Activated CD4-positive, alpha-beta T cell treated with anti-CD3 and anti-CD28 coated beads for 48 hours (primary cell): ENCODE measurements around the gene LRCH3.

Experiments used
- DNase-seq: peaks from one replicate; pipeline ENCODE4 v3.0.0-alpha.2; 2020

The LRCH3 gene

GRCh38 chr3:197791113-197791891 lies at the start of gene LRCH3:
LRCH3 (plus strand) TSS chr3:197791254; CDS start chr3:197791279, 25 bp downstream.
- DNase-seq = peak; percentile 87

GRCh38 chr3:197742787-197743186 lies 48.3 kb upstream of the LRCH3 start:
- no peak for DNase-seq

DNA sequence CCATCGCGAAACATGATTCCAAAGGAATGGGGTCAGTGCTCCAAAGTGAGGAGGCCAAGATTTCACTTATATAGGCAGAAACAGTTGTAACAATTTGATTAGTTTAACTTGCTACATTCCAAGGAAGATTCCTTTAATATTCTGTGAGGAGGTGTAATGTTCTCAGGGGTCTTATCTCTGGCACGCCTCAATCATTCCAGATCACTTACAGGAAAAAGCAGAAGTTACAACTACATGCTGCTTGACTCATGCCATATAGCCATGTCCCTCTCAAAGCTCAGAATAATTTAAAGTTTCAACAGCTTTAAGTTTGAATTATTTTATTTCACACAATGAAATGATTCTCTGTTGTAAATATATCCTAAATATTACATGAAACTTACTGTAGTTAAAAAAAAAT lies 44.8 kb upstream of the LRCH3 start:
- DNase-seq = no peak

DNA sequence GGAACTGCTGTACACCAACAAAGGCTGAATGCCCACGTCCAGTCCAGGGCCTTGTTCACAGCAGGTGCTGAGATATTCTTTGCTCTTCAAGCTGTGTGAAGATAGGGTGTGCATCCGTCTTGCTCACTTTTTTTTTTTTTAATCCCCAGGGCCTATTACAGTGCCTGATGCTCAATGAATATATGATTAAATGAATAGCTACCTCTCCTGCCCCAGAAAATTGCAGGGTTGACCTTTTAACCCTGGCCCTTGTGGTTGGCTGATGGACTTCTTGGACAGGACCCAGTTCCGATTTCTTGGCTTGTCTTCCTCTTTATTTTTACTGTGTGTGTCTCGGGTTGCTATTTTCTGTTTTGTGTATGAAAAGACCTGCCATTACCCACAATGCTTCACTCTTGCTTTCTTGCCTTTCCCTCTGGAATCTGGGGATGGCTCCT lies 44.2 kb upstream of the LRCH3 start:
- DNase-seq = no peak

DNA sequence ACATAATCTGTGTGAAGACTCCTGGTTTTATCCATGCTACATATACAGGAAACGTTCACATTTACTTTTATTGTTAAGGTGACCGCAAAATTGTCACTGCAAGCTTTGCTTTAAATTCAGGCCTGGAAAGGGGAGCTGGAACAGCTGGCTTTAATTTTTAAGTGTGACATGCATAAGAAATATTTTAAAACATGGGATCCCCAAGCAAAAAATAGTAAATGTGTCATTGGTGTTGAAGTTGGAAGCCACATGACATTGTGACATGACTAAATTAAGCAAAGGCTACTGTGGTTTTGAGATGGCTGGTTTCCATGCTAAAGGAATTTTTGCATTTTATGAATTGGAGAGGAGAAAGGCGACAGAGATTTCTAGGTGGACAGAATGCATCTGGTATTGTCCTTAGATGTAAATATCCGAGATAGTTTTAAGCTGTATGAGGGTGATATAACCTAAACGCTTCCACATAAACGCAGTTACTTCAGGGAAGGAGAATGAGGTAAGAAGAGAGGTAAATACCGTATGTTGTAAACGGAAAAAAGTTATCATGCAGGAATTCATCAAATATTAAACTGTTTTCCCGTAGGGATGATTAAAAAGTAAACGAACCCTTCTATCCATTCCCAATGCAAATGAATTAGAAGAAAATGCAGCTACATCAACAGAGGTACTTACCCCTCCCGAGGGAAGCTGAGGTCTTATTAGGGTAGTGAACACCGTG lies 42.3 kb upstream of the LRCH3 start:
- DNase-seq = no peak

DNA sequence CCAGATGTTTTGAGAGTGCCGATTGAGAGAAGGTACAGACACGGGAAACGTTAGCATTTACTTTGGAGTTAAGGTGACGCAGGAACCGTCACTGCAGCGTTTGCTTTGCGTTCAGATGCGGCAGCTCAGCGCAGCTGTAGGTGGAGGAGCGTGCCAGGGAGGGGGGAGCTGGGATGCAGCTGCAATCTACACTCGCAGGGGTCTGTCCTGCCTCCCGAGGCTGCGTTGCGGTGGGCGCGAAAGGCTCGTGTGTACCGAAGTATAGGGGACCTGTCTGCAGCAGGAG lies 41.8 kb upstream of the LRCH3 start:
- peak; percentile 72 for DNase-seq

- peak; percentile 87 for DNase-seq
These were observed 41.3 kb upstream of the LRCH3 start, which contains the start of gene FYTTD1 for GRCh38 chr3:197749601-197750395. FYTTD1 (plus strand) TSS chr3:197749883; CDS start chr3:197749972, 89 bp downstream.

DNA sequence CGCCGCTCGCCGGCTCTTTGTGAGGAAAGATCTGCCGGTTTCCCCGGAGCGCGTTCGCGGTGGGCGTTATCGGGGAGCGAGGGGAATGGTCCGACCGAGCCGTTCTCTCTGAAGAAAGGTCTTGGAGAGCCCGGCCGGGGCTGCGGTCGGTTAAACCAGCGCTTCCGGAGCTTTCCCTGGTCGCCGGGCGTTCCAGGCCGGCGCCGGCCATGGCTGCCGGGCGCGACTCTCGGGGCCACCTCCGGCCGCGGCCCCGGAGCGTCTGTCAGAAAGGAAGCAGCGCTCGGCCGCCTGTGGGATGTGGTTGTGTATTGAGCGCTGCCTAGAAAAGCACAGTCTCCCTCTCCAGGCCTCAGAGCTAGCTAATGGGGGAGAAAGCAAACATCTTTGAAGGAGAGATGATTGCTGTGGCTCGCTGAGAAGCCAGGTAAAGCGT lies 40.6 kb upstream of the LRCH3 start:
- DNase-seq = peak; percentile 63

- peak; percentile 67 for DNase-seq
These were observed 40.0 kb upstream of the LRCH3 start for GRCh38 chr3:197750858-197751737.

- DNase-seq = peak; percentile 50
These were observed 38.9 kb upstream of the LRCH3 start for GRCh38 chr3:197752107-197752506.

DNA sequence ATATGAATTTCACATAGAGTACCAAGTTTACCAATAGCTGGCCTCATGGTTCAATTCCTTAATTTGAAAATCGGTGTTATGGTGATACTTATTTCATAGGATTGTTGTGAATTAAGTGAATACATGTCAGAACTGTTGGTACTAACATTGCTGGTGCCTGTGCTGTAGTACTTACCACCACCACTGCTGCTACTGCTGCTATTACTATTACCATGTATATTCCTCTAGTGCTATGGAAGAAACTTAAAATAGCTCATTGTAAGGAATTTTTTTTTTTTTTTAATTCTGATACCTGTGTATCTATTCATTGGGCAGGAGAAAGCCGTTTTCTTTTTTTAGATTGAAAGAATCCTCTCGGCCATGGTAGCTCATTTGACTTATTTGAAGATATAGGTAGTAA lies 37.8 kb upstream of the LRCH3 start:
- DNase-seq = no peak

DNA sequence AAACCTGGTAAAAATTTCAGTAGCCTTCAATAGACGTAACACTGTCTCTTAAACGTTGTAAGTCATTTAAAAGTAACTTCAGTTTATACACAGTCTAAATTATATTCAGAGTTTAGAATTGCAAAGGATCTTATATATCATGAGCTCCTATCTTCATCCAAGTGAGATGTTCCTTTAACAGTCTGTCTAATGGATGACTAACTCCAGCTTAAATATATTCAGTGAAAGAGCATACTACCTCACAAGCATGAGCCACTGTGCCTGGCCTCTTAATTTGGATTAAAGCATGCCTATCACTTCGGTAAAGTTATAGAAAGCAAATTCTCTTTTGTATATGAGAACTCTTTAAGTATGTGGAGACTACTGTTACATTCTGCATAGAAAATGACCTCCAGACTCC lies 34.4 kb upstream of the LRCH3 start:
- DNase-seq = no peak

GRCh38 chr3:197758512-197758911 lies 32.5 kb upstream of the LRCH3 start:
- DNase-seq = no peak

GRCh38 chr3:197761784-197762183 lies 29.3 kb upstream of the LRCH3 start:
- no peak for DNase-seq

- DNase-seq = no peak
These were observed 15.7 kb upstream of the LRCH3 start for GRCh38 chr3:197775317-197775716.

DNA sequence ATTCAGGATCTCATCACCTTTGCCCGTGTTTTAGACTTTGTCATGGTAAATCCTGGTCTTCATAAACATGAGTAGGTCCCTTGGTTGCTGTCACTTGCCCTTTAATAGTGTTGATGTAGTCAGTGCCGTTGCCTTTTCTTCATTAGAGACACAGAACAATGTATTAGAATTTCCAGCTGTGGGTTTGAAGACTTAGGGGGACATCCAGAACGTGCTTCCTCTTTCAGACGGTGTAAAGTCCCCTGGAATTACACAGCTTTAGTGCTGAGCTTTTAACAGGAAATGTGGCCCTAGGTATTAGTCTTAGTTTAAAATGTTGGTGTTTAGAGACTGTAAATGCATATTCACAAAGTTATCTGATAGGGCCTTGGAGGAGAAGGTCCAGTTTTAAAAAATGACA lies 8.8 kb upstream of the LRCH3 start:
- DNase-seq = no peak

GRCh38 chr3:197784019-197784585 lies 7.0 kb upstream of the LRCH3 start:
- no peak for DNase-seq

DNA sequence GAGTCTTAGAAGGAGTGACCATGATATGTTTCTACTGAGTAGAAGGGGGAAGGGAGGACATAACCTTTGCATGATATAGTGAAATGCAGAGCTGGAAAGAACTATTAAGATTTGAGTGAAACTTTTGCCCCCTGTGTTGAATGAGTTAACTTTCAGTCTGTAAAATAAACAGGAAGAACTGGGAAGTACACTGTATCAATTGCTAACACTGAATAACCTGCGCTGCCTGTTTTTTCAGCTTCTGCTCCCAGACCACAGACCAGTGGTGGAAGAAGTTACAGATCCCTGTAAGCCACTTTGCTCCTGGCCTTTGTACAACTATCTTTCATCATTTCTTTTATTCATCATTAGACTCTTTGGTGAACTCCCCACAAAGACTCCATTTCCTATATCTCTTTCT lies 3.6 kb upstream of the LRCH3 start:
- no peak for DNase-seq

DNA sequence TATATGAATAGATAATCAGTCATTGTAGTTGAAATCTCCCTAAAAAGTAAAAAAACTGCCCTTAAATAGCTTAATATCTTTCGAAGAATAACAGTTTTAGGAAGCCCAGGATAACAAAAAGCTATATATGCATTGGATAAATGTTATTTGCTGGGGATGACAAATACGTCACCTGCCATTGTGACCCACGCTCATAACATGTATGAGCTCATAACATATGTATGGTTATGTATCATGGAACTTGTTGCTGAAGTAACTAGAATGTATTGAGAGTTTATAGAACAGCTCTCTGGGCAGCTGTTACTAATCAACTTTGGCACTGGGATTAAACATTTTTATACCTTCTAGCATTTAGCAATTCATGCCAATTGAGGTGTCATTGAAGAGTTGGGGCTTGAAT lies 1.7 kb upstream of the LRCH3 start:
- DNase-seq = no peak

GRCh38 chr3:197790033-197790432 lies 1.0 kb upstream of the LRCH3 start:
- no peak for DNase-seq

DNA sequence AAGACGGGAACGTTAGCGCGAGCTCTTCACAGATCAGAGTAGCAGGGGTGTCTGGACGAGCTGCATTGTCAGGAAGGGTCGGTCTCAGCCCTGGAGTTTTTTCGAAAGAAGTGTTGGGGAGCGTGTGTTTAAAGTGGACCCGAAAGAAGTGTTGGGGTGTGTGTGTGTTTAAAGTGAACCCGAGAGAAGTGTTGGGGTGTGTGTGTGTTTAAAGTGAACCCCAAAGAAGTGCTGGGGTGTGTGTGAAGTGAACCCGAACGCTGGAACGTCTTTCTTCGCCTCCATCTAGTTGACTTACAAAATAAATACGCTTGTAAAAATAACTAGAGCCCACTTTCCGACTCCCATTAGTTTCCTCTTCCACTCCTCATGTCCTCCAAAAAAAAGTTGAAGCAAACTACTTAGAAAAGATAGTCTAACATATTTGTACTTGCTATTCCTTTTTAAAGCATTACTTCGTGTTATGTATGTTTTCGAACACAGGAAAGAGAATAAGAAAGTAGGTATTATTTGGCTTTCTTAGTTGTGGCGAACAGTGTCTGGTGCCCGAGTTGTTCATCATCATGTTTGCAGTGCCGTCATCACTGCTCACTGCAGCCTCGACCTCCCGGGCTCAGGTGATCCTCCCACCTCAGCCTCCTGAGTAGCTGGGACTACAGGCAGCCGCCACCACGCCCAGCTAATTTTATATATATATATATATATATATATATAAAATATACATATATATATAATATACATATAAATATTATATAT lies 1.0 kb downstream of the LRCH3 start:
- DNase-seq = peak; percentile 52
